ENCODE results near the gene SCAF8. TPM values are rescaled to one million over a fixed set of nuclear protein-coding genes. Genes with fewer than 3 reads are reported as not detected.
"Not testable (repeated sequence)": the region's sequence is repeated elsewhere in the genome, so short reads cannot be mapped to it uniquely, and the experiment has no call there.

SCAF8 gene
- polyA plus RNA-seq, 1 experiment: 13.1 TPM

DNA sequence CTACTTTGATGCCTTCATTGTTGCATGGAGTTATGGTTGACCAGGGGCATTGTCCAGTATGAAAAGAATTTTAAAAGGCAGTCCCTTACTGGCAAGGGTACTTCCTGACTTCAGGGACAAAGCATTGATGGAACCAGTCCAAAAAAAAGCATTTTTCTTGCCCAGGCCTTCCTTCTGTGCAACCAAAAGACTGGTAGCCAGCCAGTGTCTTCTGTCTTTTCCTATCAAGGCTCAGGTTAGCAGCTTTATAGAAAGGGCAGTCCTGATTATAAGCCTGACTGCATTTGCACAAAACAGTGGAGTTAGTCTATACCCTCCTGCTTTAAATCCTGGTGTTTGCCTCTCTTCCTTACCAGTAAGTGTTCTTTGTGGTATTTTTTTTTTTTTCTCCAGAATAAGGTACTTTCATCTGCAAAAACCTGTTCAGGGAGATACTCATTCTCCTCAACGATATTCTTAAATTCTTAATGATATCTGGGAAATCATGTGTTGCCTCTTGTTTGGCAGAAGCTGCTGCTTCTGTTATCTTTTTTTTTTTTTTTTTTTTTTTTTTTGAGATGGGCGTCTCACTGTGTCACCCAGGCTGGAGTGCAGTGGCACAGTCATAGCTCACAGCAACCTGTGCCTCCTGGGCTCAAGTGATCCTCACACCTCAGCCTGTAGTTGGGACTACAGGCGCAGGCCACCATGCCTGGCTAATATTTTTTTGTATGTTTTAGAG, 33.9 kb downstream of the SCAF8 start:
- DNase-seq (ENCODE audit: low read depth): no peak
- no peaks in the 10 kb centered on the region for H3K27me3 ChIP-seq (ENCODE audit: control insufficient read depth, insufficient read depth, low read length)
- no peak overlapping the region for H3K4me3 ChIP-seq (ENCODE audit: low read depth, low read length)
- ChIA-PET POLR2A (no interaction called here), CTCF (no interaction called here)
- no peaks in the 10 kb centered on the region; the same call in 1 of the 2 replicates for H3K36me3 ChIP-seq (ENCODE audit: control insufficient read depth, insufficient read depth, low read length)
- TF ChIP-seq CTCF (IDR thresholded peaks at IDR 0.05; ENCODE audit: insufficient read depth, low read depth, low read length): no peak

DNA sequence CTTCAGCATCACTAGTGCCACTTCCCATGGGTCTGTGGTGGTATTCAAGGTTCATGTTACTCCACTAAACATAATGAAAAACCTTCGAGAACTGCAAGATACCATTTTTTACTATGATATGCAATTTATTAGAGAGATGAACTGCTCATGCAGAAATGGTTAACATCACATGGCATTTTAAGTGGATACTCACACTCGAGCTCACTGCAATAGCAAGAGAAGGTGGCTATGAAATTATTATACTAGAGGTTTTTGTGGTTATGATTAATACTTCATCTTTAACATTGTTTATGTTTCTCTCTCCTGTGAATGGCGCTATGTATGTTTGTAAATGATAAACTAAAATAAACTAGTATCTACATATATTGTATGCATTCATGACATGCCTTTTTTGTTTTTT, 35.1 kb downstream of the SCAF8 start:
- DNase-seq (ENCODE audit: low read depth): no peak
- POLR2A ChIA-PET: no interaction called here

DNA sequence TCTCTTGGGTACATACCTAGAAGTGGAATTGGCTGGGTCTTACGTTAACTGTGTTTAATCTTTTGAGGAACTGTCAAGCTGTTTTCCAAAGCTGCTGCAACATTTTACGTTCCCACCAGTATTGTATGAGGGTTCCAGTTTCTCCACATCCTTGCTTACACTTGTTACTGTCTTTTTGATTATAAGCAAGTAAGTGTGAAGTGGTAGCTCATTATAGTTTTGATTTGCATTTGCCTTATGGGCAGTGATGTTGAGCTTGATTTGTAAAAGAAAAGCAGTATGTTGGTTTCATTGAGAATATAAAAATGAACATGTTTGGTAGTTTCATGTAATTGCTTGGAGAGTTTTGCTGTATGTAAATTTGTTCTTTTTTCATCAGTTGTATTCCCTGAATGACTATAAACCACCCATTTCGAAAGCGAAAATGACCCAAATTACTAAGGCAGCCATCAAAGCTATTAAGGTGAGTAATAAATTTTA, 40.4 kb downstream of the SCAF8 start:
- no peaks in the 10 kb centered on the region for H3K27me3 ChIP-seq (ENCODE audit: control insufficient read depth, insufficient read depth, low read length)
- TF ChIP-seq CTCF (IDR thresholded peaks at IDR 0.05; ENCODE audit: insufficient read depth, low read depth, low read length): no peak
- no peak overlapping the region for H3K4me3 ChIP-seq (ENCODE audit: low read depth, low read length)
- POLR2A ChIA-PET: no interaction called here
- DNase-seq (ENCODE audit: low read depth): no peak
- H3K36me3 ChIP-seq (ENCODE audit: control insufficient read depth, insufficient read depth, low read length): no peaks in the 10 kb centered on the region; the same call in 1 of the 2 replicates
- CTCF ChIA-PET: interaction anchor here (1.4 kb wide), 1 partner anchor 14 kb away, joined by 3 read pairs; no protein-coding TSS in a partner anchor

More for the DNA sequence above, 35.1 kb downstream of the SCAF8 start:
- Histone ChIP-seq H3K27me3 (ENCODE audit: control insufficient read depth, insufficient read depth, low read length) (no peaks in the 10 kb centered on the region), H3K4me3 (ENCODE audit: low read depth, low read length) (no peak overlapping the region), H3K36me3 (ENCODE audit: control insufficient read depth, insufficient read depth, low read length) (no peaks in the 10 kb centered on the region; the same call in 1 of the 2 replicates)
- no peak for TF ChIP-seq CTCF (IDR thresholded peaks at IDR 0.05; ENCODE audit: insufficient read depth, low read depth, low read length)
- CTCF ChIA-PET: no interaction called here

- POLR2A ChIA-PET; H3K36me3 ChIP-seq (ENCODE audit: control insufficient read depth, insufficient read depth, low read length); H3K27me3 ChIP-seq (ENCODE audit: control insufficient read depth, insufficient read depth, low read length); DNase-seq (ENCODE audit: low read depth); H3K4me3 ChIP-seq (ENCODE audit: low read depth, low read length): not testable (repeated sequence)
- CTCF ChIA-PET: interaction anchor here (0.6 kb wide), 1 partner anchor 24 kb away, joined by 3 read pairs; no protein-coding TSS in a partner anchor
Observed at GRCh38 chr6:154779157-154779556, 45.9 kb downstream of the SCAF8 start.

DNA sequence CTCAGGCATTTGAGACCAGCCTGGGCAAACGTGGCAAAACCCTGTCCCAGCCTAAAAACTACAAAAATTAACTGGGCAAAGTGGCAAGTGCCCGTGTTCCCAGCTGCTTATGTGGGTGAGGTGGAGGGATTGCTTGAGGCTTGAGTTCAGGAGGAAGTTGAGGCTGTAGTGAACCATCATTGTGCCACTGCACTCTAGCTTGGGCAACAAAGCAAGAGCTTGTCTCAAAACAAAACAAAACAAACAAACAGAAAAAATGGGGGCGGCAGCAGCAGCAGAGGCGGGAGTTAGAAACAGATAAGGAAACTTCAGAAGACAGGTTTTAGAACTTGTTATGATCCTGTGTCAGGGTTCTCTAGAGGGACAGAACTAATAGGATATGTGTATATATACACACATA, 49.0 kb downstream of the SCAF8 start:
- no peak for TF ChIP-seq CTCF (IDR thresholded peaks at IDR 0.05; ENCODE audit: insufficient read depth, low read depth, low read length)
- DNase-seq (ENCODE audit: low read depth): no peak
- POLR2A ChIA-PET: no interaction called here
- H3K27me3 ChIP-seq (ENCODE audit: control insufficient read depth, insufficient read depth, low read length): no peaks in the 10 kb centered on the region
- peaks cover 1% of the 10 kb centered on the region; the same call in 1 of the 2 replicates for H3K36me3 ChIP-seq (ENCODE audit: control insufficient read depth, insufficient read depth, low read length)
- H3K4me3 ChIP-seq (ENCODE audit: low read depth, low read length): no peak overlapping the region
- CTCF ChIA-PET: no interaction called here
